Measurements from ENCODE around the gene PDSS2.
"Not testable (repeated sequence)": the region's sequence is repeated elsewhere in the genome, so short reads cannot be mapped to it uniquely, and the experiment has no call there.

PDSS2 gene, protein sequence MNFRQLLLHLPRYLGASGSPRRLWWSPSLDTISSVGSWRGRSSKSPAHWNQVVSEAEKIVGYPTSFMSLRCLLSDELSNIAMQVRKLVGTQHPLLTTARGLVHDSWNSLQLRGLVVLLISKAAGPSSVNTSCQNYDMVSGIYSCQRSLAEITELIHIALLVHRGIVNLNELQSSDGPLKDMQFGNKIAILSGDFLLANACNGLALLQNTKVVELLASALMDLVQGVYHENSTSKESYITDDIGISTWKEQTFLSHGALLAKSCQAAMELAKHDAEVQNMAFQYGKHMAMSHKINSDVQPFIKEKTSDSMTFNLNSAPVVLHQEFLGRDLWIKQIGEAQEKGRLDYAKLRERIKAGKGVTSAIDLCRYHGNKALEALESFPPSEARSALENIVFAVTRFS

DNA sequence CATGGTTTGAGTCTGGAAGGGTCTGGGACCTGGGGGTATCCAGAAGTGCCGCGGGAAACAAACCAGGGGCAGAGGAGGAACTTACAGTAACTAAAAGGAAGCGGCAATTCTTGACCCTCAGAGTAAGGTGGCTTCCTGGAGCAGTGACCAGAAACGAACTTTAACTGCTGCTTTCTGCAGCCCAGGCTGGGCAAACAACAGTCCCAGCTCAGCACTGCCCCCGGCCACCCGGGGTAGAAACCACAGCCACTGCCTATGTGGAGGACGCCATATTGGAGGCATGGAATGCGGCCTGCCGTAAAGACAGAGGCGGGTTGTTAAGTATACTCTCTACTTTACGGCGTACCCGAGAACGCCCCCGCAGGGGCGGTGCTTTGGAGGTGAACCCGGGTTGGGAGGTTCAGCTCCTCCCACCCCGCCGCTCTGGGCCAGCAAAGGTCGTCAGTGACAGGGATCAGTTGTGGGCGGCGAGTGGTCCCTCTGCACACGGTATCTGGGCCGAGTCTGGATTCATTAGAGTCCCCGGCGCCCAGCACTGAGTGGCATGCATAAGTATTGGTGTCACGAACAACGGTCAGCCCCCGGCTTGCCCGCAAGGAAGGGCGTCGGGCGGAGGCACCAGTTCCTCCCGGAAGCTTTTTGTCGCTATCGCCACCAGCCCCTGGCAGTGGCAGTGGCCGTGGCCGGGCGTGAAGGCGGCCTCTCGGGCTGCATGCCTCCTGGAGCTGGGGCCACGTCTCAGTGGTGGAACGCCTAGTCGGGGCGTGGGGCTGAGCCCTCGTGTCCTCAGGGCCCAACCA, at the start of gene PDSS2:
PDSS2 (minus strand) TSS at position 282 of the 800 bp plus-strand sequence; CDS start at position 3, 279 bp downstream.
- peak; percentile 86 to 96 (median 92) for DNase-seq

DNA sequence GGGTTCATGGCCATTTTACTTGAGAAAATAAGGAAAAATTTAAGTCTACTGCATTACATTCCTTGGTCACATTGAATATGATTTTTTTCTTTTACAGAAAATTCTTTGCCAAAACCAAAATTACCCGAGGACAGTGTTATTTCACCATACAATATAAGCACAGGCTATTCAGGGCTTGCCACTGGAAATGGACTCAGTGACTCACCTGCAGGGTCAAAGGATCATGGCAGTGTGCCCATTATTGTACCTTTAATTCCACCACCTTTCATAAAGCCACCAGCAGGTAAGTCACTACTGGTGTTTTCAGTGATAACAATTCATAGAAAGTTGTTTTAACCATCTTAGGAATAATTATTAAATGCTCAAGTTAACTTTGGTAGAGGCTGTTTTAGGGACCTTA, 46.8 kb upstream of the PDSS2 start:
- DNase-seq = no peak

DNA sequence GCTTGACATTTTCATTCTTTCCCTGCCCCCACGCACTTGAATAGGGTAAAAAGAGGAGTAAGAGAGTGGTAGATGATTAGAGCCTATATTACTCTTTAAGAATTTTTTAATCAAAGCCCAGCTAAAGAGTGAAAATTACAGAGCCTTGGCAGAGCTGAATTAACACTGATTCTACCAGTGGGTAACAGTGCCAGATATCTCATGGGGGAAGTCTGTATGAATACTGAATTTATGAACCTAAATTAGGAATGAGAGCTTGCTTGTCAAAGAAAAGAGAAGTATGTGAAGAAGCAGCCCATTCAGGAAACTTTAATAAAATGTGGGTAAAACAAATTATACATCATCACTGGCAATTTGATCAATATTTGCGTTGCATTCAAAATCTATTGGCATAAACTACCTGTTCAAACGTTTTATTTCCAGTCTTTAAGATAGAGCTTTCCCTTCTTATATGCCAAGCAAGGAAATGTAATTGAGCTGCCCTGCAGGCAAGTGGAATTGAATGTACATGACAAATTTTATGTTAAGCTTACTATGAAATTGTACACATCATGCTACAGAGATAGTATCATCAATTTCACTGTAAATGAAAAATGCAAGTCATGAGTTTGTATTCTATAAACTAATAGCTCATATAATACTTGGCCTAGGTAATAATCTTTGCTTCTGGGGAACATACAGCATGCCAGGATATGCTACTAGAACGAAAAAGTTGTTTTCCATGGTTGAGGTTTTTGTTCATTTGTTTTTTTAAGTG, 45.1 kb upstream of the PDSS2 start:
- no peak for DNase-seq

DNA sequence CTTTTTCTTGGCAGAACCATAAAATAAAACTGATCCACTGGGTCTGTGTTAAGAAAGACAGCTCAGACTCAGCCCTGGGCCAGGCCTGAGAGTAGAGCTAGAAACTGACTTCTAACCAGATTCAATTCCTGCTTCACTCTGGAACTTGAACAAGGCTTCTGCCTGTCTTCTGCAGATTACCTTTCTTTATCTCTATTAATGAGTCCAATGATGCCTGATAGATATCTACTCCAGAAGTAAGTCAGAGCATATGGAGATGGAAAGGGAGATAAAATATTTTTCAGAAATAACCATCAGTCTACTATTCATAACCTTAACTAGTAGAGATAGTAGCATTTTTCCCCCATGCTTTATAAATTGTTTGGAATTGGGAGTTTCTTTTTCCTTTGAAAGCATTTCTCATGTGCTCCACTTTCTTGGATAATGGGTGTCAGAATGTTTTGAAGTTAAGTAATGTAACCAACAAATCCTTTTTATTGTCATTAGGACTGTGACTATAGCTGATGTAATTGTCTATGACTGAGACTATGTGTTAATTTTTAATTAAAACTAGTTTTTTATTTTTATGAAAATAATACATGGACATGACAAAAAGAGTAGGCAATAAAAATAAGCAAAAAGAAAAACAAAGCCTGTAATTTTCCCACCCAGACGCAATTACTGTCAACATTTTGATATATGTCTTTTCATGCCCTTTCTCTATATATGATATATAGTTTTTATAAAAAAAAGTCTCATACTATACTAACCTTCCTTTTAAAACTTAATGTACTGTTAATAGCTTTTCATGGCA, 37.7 kb upstream of the PDSS2 start:
- DNase-seq = no peak

DNA sequence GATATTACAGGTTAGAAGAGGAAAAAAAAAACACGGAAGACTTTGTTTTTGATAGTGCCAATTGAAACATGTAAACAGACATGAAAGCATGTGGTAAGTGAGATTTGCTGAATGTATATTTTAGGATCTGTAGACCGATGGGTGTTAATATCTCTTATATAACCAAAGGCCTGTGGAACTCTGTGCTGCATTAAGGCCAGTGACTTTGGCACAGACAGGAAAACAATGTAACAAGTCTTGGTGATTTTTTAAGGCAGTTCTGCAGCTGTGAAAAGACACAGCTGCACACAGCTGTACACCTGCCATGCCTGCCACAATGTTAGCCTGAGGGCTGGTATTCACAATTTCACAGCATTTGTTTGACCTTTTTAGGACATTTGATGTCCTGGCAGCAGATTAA, 36.6 kb upstream of the PDSS2 start:
- DNase-seq = no peak

DNA sequence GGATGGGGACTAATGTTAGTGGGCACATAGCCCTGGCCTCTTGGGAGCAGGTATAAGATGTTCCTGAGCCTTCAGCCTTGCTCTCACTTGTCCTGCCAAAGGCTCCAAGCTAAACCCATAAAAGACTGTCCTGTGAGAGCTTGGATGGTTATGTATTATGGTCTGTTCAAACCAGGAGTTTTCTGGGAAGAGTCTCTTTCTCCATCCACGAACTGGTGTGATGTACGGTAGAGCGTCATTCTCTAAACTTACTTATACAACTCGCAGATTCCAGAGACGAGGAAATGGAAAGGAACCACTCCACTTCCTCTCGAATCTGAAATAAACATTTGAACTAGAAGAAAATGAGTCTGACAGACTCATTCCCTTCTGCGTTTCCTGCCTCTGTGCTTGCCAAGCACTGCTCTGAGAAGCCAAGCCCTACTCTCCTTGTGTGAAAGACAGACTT, 35.9 kb upstream of the PDSS2 start:
- DNase-seq = no peak

DNA sequence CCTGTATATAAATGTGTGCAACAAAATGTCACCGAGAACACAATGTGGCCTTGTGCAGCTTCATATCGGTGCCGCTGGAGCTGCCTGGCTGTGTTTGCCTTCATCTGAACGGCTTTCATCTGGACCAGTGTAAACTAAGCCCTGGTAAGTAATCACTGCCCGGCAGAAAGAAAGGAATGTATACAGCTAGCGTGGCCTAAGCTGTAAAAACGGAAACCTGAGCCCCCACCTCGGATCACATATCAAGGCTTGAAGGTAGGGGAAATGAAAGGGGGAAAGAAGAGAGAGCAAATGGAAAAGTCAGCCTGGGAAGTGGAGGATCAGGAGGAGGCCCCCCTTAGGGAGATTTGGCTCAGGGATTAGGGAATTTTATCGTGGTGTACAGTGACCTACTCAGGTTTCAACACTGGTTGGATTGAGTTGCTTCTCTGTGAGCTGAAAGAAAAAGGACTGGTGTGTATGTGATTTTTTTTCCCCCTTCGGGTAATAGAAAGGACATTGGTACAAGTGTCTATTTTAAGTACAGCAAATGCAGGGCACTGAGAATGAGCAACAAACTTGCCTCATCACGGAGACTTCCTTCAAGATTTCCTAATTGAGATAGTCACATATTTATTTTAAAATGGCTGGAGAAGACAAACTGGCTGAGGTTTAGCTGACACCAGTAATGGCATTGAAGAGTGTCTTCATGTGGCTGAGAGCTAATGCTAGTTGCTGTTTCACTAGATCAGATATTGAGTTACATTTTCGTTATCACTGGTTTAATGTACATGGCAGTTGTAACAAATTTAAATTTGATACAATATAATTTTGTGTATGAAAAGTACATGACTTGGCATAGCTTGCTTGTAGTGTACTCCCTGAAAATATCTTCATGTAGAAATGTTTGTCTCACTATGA, 34.0 kb upstream of the PDSS2 start:
- no peak for DNase-seq

DNA sequence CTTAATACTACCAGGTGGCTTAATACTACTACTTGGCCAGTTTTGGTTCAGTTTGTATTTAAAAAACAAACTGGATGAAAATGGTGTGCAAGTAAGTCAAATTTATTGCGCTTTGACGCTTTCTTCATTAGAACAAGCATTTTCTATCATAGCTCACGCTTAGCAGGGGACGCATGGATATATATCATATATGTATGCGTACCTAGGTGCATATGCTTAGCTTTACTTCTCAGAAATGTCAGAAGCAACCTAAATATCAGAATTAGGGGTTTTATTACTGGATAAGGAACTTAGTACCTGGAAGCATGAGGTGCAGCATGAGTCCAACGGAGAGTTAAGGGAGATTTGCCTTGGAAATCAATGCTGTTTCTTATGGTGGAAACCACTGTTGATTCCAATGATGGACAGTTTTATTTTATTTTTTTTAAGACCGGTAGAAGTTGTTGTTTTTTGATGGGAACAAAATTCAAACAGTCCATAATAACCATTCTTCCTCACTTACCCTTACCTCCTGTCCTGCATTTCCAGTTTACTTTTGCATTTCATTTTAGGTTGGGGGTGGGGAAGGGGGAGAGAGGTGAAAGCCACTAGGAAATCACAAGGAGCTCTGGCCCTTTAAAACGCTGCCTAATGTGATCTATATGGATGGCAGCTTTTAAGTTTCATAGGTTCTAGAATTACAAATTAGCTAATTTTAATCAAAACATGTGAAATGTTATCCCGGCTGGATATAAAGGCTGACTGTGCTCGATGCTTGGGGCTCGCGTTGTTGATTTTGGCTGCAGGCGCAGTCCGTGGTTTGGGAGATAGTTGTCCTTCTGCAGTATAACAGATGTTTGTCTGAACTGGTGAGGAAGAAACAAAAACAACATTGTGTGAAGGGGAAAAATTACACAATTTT, 32.6 kb upstream of the PDSS2 start:
- no peak for DNase-seq

DNA sequence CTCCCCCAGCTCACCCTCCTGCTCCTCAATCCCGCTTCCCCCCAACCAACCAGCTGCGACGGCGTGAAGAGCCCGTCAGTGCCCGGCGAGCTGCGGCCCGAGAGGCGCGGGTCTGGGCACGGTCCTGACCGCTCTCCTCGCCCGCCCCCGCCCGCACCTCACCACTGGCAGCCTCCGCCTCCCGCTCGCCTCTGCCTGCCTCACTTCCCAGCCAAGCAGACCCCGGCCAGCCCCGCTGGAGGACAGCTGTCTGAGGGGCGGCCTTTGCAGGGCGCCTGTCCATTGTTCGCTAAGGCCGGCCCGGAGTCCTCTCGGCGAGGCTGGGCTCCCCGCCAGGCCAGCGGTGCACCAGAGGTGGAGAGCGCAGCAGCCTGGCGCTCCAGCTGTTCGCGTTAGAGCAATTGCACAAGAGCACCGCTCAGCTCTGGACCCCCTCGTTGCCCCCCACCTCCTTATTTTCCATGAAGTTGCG, 31.8 kb upstream of the PDSS2 start:
- no peak for DNase-seq

DNA sequence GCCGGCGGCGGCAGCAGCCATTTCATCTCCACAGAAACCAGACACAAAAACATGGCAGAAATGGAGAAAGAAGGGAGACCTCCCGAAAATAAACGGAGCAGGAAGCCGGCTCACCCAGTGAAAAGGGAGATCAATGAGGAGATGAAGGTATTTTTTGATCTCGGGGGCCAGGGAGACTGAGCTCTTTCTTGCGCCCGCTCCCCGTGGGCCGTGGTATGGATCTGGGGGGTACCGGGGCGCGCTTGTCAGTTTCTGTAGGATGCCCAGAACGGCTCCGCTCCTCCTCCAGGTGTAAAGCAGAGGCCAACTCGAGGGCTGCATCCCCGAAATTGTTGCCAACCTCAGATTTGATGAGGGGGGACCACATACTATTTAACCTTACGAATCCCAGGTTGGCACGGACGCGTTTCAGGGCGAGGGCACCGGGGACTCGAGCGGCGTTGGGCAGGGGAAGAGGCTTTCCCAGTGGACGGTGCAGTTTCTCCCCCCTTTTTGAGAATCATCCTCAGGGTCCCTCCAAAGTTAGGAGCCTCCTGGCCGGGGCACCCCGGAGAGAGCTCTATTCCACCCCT, 31.3 kb upstream of the PDSS2 start:
- no peak for DNase-seq

DNA sequence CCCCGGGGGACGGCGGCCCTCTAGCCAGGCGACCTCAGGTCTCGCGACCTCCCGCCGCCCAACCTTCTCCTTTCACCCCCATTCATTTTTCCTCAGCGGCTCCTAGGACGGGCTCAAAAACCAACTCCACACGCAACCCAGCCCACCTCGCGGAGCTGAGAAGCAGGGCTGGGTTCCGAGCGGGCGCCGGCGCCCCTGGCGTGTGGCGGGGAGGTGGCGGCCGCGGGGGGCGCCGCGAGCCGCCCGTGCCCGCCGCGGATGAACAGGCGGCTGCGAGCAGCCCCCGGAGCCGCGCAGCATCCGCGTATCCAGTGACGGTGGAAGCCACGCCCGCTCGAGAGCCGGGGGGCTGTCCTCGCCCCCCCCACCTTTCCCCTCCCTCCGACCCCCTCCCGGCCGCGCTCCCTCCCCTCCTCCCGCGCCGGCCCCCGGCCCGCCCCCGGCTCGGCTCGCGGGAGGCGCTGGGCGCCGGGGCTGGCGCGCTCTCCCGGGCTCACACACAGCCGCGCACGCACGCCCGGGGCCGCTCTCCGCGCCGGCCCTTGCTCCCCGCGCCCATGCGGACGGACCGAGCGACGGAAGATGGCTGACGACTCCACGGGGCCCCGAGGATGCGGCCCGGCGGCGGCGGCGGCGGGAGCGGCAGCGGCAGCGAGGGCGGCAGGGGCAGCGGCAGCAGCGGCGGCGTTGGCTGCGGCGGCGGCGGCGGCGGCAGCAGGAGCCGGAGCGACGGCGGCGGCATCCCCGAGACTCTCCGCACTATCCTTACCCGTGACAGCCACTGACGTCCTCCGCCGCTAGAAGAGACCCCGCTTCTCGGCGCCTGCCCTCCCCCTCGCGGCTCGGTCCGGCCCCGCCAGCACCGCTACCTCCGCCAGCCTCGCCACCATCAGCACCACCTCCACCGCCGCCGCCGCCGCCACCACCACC, 30.5 kb upstream of the PDSS2 start, which contains the start of gene SOBP:
SOBP (plus strand) TSS at position 482 of the 930 bp plus-strand sequence. CDS start 500 bp downstream, outside the sequence.
- DNase-seq = no peak

DNA sequence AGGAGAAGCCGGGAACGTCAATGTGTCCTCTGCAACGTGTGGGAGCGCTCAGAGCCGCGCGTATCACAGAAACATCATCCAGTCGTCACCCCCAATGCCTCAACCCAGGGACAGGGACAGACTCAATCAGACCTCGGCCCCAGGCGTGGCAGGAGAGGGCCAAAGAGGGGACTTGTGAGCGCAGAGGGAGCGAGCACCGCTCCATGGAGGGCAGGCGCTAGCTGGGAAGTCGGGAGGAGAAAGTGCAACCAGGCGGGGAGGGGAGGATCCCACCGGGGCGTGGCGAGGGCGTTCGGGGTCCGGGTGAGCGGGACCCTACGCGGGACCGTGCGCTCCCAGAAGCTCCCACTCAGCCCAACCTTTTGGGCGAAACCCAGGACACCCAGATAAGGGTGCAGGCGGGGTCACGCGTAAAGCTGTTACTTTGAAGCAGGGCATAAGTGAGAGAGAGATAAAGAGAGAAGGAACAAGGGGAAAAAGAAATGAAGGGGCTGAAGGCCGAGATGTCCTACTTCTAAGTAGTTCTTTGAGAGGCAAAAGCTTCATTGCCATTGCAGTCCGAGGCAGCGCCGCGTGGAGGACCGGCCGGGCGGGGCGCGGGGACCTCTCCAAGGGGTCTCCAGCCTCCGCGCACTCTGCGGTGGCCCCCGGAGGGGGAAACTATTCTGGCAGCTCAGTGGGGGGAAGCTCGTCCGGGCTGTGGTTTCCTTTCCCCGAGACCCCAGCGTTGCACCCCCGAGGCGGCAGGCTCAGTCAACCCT, 29.7 kb upstream of the PDSS2 start:
- no peak for DNase-seq

DNA sequence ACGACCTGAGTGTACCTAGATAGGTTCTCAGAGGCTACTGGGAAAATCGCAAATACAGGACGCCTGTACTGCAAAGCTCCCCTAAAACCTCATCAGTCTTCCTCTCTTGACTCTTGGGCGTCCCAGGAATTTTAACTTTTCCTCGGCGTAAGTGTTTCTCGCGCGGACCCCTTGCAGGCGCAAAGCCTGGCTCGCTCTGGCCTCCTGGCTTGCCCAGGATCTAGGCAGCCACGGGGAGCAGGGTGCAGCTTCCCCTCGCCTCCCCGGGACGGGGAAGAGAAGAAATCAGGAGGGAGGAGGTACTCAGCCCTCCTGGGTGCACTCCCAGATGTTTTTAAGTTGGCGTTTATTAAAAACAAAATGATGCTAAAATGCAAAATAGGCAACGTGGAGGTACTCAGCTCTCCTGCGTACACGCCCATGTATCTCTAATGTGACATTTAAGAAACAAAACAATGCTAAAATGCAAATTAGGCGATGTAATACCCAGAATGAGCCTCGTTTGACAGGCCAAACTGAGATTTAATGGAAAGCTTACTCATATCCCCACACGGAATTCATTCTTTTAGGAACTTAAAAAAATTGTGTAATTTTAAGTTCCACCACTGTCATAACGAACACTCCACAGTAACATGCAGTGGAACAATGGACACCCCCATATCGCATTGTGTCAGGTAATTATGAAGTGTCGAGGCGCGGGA, 29.0 kb upstream of the PDSS2 start:
- no peak for DNase-seq

DNA sequence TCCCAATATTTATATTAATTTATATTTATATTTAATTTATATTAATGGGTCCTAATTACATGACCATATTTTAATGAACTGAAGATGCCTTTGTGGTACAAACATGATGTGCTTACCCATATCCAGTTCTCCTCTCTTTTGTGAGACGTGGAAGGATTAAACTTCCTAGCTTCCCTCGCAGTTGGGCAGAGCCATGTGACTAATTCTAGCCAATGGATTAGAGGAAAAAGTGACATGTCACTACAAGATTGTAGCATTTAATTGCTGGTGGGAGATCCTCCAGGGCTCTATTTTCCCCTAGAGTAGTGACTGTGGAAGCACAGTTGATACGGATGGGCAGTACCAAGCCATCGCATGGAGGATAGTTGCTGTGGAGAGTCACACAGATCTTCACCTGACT, 25.8 kb upstream of the PDSS2 start:
- DNase-seq = no peak

DNA sequence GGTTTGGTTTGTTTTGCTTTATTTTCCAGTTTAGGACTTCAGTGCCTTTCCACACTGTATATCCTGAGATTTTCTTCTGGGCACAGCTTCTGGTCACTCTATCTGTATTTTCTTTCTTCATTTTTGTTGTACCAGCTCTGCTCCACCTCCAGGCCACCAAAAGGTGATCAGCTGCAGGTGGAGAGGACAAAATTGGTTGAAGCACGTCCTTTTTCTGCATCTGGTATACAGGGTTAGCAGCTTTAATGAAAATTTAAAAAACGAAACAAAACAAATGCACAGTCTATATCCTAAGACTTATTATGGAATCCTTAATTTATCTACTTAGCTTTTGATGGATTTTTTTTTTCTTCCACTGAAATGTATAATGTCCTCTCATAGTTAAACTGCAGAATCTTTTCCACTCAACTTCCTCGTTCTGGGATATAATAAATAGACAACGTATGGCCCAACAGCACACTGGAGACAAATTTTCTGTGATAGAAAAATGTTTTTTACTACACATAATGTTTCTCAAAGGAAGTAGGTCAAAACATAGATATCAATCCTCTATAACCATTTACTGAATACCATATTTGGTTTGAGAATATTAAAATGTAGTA, 19.8 kb upstream of the PDSS2 start:
- DNase-seq = no peak

DNA sequence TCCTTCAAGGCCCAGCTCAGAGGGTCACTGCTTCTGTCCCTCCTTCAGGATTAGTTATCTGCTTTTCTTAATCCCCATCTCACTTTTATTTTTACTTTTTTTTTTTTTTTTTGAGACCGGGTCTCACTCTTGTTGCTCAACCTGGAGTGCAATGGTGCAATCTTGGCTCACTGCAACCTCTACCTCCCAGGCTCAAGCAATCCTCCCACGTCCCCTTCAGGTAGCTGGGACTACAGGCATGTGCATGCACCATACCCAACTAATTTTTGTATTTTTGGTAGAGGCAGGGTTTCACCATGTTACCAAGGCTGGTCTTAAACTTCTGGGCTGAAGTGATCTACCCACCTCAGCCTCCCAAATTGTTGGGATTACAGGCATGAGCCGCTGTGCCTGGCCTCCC, 16.5 kb upstream of the PDSS2 start:
- not testable (repeated sequence) for DNase-seq

DNA sequence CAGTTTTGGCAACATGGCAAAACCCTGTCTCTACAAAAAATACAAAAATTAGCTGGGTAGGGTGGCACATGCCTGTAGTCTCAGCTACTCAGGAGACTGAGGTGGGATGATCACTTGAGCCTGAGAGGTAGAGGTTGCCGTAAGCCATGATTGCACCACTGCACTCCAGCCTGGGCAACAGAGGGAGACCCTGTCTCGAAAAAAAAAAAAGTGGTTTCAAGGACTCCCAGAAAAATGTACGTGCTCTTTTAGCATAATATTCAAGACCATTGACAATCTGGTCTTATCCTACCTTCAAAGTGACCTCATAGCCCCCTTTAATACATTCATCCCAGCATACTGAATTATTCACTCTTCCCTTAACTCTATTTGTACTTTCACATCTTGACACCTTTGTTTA, 16.0 kb upstream of the PDSS2 start:
- DNase-seq = not testable (repeated sequence)
